22Rv1 (cell line): ENCODE data around the gene EIF5A.

ENCODE experiments used
- H3K27ac ChIP-seq: fragments of 450-650 bp; 2 replicates; pipeline ENCODE4 v1.5.1; 2017
- CTCF ChIP-seq: fragments of 450-650 bp; IDR thresholded peaks from 2 replicates; pipeline ENCODE4 v1.5.1; 2017; ENCODE audit warnings: mild to moderate bottlenecking
- ZFX ChIP-seq: fragments of 450-650 bp; IDR thresholded peaks from 2 replicates; pipeline ENCODE4 v1.6.1; 2017; ENCODE audit warnings: antibody characterized with exemption, borderline replicate concordance

Gene EIF5A

DNA sequence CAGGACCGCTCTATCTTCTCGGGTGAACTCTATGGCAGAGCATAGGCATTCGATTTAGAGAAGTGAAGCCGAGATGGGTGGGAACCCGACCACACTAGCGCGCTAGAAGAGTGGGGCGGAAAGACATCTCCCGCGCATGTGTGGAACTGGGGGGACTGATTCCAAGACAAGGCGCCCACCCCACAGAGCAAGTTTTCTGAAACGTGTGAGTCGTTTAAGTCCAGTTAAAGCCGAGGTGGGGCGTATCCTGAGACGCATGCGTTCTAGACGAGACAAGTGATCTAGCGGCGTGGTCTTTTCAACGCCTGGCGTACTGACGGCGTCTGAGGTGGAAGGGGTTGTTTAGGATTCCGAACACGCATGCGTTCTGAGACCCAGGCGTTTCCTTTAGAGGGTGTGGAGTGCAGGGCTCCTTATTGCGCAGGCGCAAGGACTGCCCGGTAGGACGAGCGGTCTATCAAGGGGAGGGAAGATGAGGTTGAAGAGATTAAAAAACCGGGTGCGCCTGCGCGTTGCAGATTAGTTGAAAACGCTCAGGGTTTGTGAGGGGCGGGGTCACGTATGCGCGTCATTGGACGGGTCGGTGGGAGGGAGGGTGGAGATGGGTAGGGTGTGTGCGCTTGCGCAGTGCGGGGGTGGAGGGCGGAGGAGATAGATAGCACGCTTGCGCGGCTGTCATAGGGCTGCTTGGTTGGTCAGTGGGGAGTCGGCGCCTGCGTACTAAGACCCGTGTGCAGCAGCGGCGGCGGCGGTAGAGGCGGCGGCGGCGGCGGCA lies at the start of gene EIF5A:
Gene EIF5A, plus strand, starts transcription at position 718 of the 775 bp plus-strand sequence. CDS start 2,008 bp downstream, outside the sequence.
- TF ChIP-seq ZFX (no peak), CTCF (no peak)

DNA sequence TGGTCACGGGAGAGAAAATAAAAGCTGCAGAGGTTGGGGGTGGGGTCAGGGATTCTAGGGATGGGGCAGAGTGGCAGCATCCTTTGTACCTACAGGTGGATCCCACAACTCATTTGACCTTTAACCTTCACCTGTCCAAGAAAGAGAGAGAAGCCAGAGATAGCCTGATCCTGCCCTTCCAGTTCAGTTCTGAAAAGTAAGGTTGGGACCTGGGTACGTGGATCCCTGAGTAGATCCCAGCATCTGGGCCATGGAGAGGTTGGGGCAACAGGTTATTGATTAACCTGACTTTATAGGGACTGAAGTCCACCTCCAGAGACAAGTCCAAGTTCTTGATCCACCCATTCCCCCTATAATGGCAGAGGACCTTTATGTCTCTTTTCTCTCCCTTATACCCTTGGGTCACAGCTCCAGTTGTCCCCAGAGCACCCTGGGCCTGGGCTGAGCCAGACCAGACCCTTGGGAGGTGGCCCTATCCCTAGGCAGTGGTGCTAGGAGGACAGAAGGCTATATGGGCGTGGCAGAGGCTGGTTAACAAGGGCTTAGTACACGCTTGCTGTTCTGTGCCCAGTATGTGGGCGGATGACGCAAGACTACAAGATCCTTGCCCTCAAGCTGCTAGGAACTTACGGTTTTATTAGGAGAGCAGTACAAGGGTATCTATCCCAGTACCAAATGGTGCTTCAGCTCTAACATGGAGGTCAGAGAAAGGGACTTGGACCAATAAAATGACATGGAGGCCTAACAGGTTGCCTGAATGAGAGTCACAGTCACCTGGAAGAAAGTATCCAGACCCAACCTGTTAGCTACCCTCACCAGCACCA lies 48.5 kb upstream of the EIF5A start:
- TF ChIP-seq ZFX (no peak), CTCF (no peak)
- peak overlapping the region; percentile 99 for H3K27ac ChIP-seq

More for the DNA sequence above, at the start of gene EIF5A:
- peak within 1 kb of the TSS; percentile 99 for H3K27ac ChIP-seq

- H3K27ac ChIP-seq, result peak overlapping the region; percentile 99
- TF ChIP-seq CTCF (no peak), ZFX (no peak)
These were observed 47.9 kb upstream of the EIF5A start for GRCh38 chr17:7259555-7259889.

GRCh38 chr17:7260151-7260550 lies 47.3 kb upstream of the EIF5A start:
- H3K27ac ChIP-seq, result peak overlapping the region; percentile 99

GRCh38 chr17:7260651-7261378 lies 46.6 kb upstream of the EIF5A start:
- no peak for TF ChIP-seq CTCF
- no peak for TF ChIP-seq ZFX
- peak overlapping the region; percentile 99 for H3K27ac ChIP-seq

More at GRCh38 chr17:7260151-7260550, 47.3 kb upstream of the EIF5A start:
- TF ChIP-seq CTCF, result no peak
- TF ChIP-seq ZFX, result no peak

DNA sequence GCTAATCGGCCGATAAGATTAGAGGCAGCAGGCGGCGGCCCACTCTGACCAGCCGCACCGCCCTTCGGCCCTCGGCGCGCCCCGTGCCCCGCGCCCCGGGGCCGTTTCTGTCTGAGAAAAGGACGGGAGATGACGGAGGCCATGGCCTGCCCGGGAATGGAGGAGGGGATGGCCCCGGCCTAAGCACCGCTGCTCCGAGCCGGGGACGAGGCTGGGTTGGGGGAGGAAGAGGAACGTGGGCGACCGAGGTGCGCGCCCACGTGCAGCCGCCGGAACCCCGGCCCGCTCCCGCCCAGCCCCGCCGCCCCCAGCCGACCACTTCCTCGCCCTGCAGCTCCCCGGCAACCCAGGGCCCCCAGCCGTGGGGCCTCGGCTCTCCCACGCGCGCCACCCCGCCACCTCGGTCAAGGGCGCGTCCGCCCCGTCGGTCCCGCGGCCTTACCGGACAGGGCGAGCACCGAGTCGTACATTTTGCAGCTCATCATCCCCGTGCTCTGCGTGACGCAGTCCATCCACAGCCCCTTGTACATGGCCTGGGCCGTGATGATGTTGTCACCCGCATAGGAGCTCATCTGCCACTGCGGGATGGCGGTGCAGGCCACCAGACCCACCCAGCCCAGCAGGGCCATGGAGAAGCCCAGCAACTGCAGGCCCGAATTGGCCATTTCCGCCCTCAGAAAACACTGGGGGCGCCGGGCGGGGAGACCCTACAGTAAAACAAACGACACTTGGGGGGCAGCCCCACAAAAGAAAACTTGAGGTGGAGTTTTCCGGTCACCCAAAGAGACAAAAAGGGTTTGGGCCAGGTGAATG lies 45.8 kb upstream of the EIF5A start:
- peak overlapping the region; percentile 99 for H3K27ac ChIP-seq
- TF ChIP-seq ZFX, result no peak
- no peak for TF ChIP-seq CTCF
